ENCODE measurements around the gene FARS2. TPM values are rescaled to one million over a fixed set of nuclear protein-coding genes. Genes with fewer than 3 reads are reported as not detected.

Gene FARS2
- polyA plus RNA-seq, 1 donor from 2014 or later = 11.9 TPM

- no peak overlapping the region for H2AFZ ChIP-seq (ENCODE audit: low read depth, low read length)
- no peak overlapping the region for H3K4me3 ChIP-seq (ENCODE audit: low read length)
- no peak overlapping the region for H3K27ac ChIP-seq (ENCODE audit: low read length)
- no peaks in the 10 kb centered on the region for H3K27me3 ChIP-seq (ENCODE audit: insufficient read depth, low read depth, low read length)
- H3K79me2 ChIP-seq (replicated peaks; ENCODE audit: insufficient read depth, low read length) = no peaks in the 10 kb centered on the region
- no peak overlapping the region for H3K9ac ChIP-seq (ENCODE audit: low read length)
- no peak overlapping the region for H3K4me2 ChIP-seq (ENCODE audit: low read length)
- H3F3A ChIP-seq (ENCODE audit: insufficient read depth, low read length, poor library complexity, severe bottlenecking) = no peaks in the 10 kb centered on the region
- no peaks in the 10 kb centered on the region for H4K20me1 ChIP-seq (ENCODE audit: insufficient read depth)
- TF ChIP-seq RAD21 (conservative IDR thresholded peaks at IDR 0.05) (no peak), POLR2AphosphoS5 (IDR thresholded peaks at IDR 0.05) (no peak), TAF1 (IDR thresholded peaks at IDR 0.05; ENCODE audit: low read depth) (no peak), SMC3 (conservative IDR thresholded peaks at IDR 0.05; ENCODE audit: poor library complexity) (no peak), EP300 (conservative IDR thresholded peaks at IDR 0.05; ENCODE audit: poor library complexity, severe bottlenecking) (no peak), CTCF (IDR thresholded peaks at IDR 0.05; ENCODE audit: poor library complexity, severe bottlenecking) (no peak), REST (IDR thresholded peaks at IDR 0.05; ENCODE audit: borderline replicate concordance) (no peak), EZH2 (IDR thresholded peaks at IDR 0.05; ENCODE audit: borderline replicate concordance, insufficient read depth, low read length, poor library complexity, severe bottlenecking) (no peak), MXI1 (conservative IDR thresholded peaks at IDR 0.05; ENCODE audit: poor library complexity, severe bottlenecking) (no peak)
- peaks cover 4% of the 10 kb centered on the region for H3K9me3 ChIP-seq (ENCODE audit: low read length)
- H3K36me3 ChIP-seq (ENCODE audit: insufficient read depth, low read length) = no peaks in the 10 kb centered on the region
- H3K9me2 ChIP-seq (ENCODE audit: insufficient read depth, low read length) = no peaks in the 10 kb centered on the region
Observed at GRCh38 chr6:5552243-5552642, 290.9 kb downstream of the FARS2 start.

- no peak overlapping the region for H2AFZ ChIP-seq (ENCODE audit: low read depth, low read length)
- no peaks in the 10 kb centered on the region for H4K20me1 ChIP-seq (ENCODE audit: insufficient read depth)
- no peak overlapping the region for H3K4me2 ChIP-seq (ENCODE audit: low read length)
Observed at GRCh38 chr6:5553767-5554166, 292.5 kb downstream of the FARS2 start.

More at GRCh38 chr6:5553767-5554166, 292.5 kb downstream of the FARS2 start:
- no peak overlapping the region for H3K27ac ChIP-seq (ENCODE audit: low read length)
- no peak overlapping the region for H3K9ac ChIP-seq (ENCODE audit: low read length)
- no peaks in the 10 kb centered on the region for H3K36me3 ChIP-seq (ENCODE audit: insufficient read depth, low read length)
- H3K27me3 ChIP-seq (ENCODE audit: insufficient read depth, low read depth, low read length) = no peaks in the 10 kb centered on the region
- TF ChIP-seq EZH2 (IDR thresholded peaks at IDR 0.05; ENCODE audit: borderline replicate concordance, insufficient read depth, low read length, poor library complexity, severe bottlenecking) = no peak
- TF ChIP-seq TAF1 (IDR thresholded peaks at IDR 0.05; ENCODE audit: low read depth) = no peak
- TF ChIP-seq POLR2AphosphoS5 (IDR thresholded peaks at IDR 0.05) = no peak
- no peak for TF ChIP-seq REST (IDR thresholded peaks at IDR 0.05; ENCODE audit: borderline replicate concordance)
- TF ChIP-seq CTCF (IDR thresholded peaks at IDR 0.05; ENCODE audit: poor library complexity, severe bottlenecking) = no peak
- TF ChIP-seq SMC3 (conservative IDR thresholded peaks at IDR 0.05; ENCODE audit: poor library complexity) = no peak
- TF ChIP-seq RAD21 (conservative IDR thresholded peaks at IDR 0.05) = no peak
- H3K4me3 ChIP-seq (ENCODE audit: low read length) = no peak overlapping the region
- no peaks in the 10 kb centered on the region for H3F3A ChIP-seq (ENCODE audit: insufficient read depth, low read length, poor library complexity, severe bottlenecking)
- H3K9me2 ChIP-seq (ENCODE audit: insufficient read depth, low read length) = no peaks in the 10 kb centered on the region
- no peaks in the 10 kb centered on the region for H3K79me2 ChIP-seq (replicated peaks; ENCODE audit: insufficient read depth, low read length)
- no peaks in the 10 kb centered on the region for H3K9me3 ChIP-seq (ENCODE audit: low read length)
